ENCODE measurements around the gene PDLIM4. TPM values are rescaled to one million over a fixed set of nuclear protein-coding genes. Genes with fewer than 3 reads are reported as not detected.
A peak's percentile ranks its signal among the peaks of the same experiment; 100 is the strongest.

Gene PDLIM4, protein sequence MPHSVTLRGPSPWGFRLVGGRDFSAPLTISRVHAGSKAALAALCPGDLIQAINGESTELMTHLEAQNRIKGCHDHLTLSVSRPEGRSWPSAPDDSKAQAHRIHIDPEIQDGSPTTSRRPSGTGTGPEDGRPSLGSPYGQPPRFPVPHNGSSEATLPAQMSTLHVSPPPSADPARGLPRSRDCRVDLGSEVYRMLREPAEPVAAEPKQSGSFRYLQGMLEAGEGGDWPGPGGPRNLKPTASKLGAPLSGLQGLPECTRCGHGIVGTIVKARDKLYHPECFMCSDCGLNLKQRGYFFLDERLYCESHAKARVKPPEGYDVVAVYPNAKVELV
- 1.4 TPM in 1 of 2 replicates, not detected in the other for total RNA-seq (2014; rRNA removed; shearing (Covaris generic); ENCODE audit: low replicate concordance)

DNA sequence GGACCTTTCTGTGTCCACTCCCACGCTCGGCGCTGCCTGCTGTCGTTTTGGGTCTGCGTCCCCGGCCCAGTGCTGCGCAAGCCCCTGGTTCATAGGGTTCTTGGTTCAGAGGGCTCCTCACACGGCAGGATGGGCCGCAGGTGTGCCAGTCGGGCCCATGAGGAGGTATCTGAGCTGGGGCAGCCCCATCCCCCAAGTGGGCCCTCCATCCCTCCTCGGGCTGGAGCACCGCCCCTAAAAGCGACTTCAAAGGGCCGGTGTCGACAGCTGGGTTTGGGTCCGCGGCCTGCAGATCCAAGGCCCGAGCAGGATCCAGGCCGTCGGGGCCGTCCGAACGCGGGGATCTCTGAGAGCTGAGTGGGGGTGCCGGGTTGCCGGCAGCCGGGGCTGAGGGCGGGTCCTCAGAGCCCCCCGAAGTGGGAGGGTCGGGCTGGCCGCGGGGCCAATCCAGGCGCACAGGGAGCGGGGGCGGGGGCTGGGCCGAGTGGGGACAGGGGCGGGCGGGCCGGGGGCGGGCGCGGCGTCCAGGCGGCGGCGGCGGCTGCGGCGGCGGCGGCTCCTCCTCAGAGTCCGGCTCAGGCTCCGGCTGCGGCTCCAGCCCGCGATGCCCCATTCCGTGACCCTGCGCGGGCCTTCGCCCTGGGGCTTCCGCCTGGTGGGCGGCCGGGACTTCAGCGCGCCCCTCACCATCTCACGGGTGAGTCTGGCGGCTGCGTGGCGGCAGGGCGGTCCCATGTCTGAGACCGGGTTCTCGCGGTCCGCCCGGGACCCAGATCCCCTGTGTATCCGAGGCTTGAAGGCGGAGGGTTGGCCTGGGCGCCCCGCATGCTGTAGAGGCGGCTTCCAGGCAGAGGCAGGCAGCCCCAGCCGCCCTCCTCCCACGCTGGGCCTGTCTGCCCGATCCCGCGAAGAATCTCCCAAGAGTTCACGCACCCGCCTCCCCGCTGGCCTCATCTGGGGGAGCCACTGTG lies at the start of gene PDLIM4:
Gene PDLIM4, plus strand, starts transcription at position 566 of the 971 bp plus-strand sequence. Its CDS starts 39 bp downstream, at position 605.
- in situ Hi-C loops (cut with HindIII; ENCODE audit: low pct_unique_long_range_greater_than_20kb, low sequenced_read_pairs) = no loop called here

DNA sequence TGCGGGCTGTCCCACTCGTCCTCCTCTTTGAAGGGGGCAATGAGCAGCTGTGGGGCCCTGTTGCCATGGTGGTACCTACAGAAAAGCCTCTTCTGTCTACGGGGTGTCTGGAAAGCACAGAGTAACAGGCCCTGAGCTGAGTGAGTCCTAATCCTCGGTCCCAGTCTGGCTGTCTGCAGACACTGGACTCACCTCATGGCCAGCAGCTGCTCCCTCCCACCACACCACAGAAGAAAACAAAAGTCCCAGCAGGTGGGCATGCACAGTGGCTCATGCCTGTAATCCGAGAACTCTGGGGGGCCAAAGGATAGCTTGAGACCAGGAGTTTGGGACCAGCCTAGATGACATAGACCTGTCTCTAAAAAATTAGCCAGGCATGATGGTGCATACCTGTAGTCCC lies 49.7 kb upstream of the PDLIM4 start:
- DNase-seq (ENCODE audit: low read depth) = no peak
- in situ Hi-C loops (cut with HindIII; ENCODE audit: low pct_unique_long_range_greater_than_20kb, low sequenced_read_pairs) = no loop called here

More for the DNA sequence above, at the start of gene PDLIM4:
- no peak for DNase-seq (ENCODE audit: low read depth)

DNA sequence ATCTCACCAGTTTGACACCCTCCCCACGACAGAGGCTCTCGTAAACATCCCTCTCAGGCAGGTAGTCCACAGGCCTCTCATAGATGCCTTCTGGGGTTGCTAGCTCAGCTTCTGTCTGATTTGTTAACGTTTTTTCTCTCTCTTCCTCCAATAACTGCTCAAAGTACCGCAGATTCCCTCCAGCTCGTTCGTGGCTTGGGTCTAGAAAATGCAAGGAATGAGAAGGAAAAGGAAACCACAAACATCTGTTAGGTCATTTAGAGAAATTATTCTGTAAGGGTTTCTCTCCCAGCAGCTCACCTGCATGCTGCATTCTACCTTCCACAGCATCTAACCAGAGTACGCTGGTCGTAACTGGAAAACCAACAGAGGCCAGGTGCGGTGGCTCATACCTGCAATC lies 48.4 kb upstream of the PDLIM4 start:
- DNase-seq (ENCODE audit: low read depth) = no peak
- in situ Hi-C loops (cut with HindIII; ENCODE audit: low pct_unique_long_range_greater_than_20kb, low sequenced_read_pairs) = no loop called here

DNA sequence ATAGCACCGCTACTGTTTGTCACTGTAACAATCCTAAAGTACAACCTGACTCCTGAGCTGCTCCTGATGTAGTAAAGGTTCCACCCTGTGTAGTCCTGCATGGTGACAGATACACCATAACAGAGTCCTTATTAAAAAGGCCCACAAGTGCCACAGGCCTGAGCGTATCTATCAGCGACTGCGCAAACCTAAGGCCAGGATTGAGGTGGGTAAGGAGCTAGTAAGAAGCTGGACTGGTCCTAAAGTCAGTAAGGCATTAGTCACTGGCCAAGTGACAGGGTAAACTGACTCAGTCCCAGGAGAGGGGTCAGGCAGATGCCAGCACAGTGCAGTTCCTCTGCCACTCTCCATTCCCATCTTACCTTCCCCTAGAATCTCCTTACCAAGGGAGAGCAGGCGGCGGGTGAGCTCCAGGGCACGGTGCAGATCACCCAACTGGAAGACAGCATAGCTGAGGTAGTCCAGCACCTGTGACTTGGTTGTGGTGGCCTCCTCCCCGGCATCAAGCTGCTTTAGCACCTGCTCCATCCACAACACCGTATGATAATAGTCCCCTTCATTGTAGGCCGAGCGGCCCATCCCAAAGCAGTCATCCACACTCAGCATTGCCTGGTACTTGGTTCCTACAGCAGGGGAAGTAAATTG lies 47.5 kb upstream of the PDLIM4 start:
- in situ Hi-C loops (cut with HindIII; ENCODE audit: low pct_unique_long_range_greater_than_20kb, low sequenced_read_pairs) = no loop called here
- no peak for DNase-seq (ENCODE audit: low read depth)

DNA sequence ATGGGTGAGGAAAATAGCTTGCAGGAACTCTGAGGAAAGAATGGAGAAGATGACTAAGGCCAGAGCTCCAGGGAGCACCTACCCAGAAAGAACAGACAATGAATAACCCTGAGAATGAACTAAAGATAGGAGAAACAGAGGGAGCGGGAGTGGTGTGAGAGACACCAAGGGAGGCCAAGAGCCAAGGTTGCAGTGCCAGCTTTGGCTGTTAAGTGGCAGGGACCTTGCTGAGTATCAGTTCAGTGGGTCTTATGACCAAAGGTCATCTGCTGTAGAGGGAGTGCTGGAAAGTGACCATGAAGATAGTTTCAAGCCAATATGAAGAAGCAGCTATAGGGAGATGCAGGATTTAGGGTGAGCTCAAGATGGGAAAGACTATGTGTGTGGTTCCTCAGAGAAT lies 46.6 kb upstream of the PDLIM4 start:
- in situ Hi-C loops (cut with HindIII; ENCODE audit: low pct_unique_long_range_greater_than_20kb, low sequenced_read_pairs) = no loop called here
- DNase-seq (ENCODE audit: low read depth) = no peak

DNA sequence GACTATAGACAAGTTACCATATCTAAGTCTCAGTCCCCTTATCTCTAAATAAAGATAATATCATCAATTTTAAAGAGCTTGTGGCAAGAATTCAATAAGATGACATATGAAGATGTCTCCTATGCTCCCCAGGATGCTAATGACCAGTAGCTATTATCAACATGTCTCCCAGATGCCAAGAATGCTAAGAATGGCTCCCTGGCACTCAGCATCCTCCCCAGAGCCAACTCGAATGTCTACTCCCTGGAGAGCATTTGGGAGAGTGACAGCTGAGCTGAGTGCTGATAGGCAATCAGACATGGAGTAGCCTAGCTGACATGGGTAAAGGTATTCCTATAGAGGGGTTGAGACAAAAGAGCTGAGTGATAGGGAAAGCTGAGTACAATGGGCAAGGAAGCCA lies 45.7 kb upstream of the PDLIM4 start:
- in situ Hi-C loops (cut with HindIII; ENCODE audit: low pct_unique_long_range_greater_than_20kb, low sequenced_read_pairs) = no loop called here
- DNase-seq (ENCODE audit: low read depth) = no peak

DNA sequence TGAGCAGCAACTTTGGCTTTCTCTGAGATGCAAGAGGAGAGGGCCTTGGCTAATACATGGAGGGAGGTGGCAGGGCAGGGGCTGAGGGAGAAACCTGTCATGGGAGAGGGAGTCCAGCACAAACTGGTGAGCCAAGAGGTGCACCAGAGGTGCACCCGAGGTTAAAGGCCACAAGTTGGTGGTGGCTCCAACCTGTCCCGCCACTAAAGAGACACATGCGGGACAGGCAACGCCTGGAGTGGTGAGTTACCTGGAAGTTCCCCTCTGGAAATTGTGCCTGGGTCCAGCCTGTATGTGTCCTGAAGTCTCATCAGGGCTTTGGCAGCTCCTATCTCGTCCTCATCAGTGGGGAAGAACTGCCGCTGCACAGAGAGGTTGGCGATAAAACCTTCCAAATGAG lies 43.8 kb upstream of the PDLIM4 start:
- no peak for DNase-seq (ENCODE audit: low read depth)
- in situ Hi-C loops (cut with HindIII; ENCODE audit: low pct_unique_long_range_greater_than_20kb, low sequenced_read_pairs) = no loop called here

DNA sequence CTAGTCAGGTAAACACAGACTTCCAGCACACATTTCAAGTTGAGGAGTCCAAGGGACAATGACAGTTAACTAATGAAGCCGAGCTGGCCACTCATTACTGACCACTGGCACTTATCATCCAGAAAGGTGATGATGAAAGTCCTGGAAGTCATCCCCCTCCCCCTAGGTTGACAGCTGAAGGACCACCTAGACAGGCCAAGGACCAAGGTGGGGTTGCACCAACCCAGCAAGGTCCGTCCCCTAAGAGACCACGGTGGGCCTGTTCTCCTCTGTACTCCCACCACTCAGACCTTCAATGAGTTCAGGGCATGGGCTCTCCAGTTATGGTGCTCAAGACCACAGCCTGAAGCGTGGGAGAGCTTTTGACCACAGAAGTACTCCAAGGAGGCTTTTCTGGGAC lies 43.0 kb upstream of the PDLIM4 start:
- in situ Hi-C loops (cut with HindIII; ENCODE audit: low pct_unique_long_range_greater_than_20kb, low sequenced_read_pairs) = no loop called here
- no peak for DNase-seq (ENCODE audit: low read depth)

DNA sequence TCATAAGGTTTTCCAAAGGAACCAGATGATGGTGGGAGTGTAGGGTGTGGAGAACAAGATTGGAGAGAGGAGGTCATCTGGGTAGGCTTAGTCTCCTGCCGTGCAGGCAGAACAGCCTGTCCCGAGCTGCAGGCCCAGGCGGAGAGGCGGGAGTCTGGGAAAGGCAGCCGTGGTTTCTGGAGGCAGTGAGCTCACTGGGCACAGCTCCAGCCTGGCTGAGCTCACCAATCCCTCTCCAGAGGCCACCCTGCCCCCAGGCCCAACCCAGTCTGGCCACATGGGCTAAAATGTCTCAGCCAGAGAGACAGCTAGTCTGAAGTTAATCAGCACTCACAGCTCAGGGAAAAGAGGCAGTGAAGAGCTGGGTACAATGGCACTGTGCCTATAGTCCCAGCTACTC lies 42.2 kb upstream of the PDLIM4 start:
- peak; percentile 80 for DNase-seq (ENCODE audit: low read depth)
- in situ Hi-C loops (cut with HindIII; ENCODE audit: low pct_unique_long_range_greater_than_20kb, low sequenced_read_pairs) = no loop called here

DNA sequence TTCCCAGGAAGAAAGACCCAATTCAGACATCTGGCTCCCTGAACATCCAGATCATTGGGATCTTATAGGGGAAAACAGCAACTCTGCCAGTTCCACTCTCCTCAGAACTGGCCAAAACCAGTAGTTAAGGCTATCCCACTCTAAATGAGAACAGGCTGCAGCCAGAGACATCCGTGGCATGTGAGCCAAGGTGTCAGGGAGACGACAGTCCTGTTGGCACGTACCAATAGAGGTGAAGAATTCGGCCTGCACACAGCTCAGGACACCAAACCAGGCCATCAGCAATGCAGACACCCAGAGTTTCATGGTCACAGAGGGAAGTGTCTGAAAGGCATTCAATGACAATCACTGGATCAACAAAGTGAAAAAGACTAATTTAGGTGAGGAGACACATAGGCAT lies 39.2 kb upstream of the PDLIM4 start:
- DNase-seq (ENCODE audit: low read depth) = no peak
- in situ Hi-C loops (cut with HindIII; ENCODE audit: low pct_unique_long_range_greater_than_20kb, low sequenced_read_pairs) = no loop called here

DNA sequence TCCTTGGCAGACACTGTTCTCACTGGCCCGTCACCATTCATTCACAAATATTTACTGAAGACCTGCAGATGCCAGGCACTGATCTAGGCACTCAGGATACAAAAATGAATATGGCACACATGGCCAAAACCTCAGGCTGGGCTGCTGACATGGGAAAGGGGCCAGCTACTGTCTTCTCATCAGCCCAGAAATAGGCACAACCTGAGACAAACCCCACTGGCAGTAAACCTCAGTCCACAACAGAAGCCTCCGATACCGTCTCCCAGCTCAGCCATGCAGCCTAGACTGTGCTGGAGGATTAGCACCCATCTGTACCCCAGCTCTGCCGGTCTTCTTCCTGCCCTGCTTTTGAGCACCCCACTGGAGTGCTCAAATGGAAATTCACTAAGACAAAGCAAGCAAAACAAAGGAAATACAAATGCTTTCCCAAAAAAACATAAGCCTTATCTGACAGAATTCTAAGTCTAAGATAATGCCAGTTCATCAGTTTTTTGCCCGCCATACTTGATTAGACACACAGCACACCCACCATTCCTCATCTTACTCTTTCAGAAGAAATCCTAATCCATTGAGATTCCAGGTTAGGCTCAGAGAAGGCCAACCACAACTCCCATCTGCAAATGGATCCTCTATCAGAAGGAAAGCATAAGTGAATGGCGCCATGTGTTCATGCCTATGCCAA lies 38.1 kb upstream of the PDLIM4 start:
- in situ Hi-C loops (cut with HindIII; ENCODE audit: low pct_unique_long_range_greater_than_20kb, low sequenced_read_pairs) = no loop called here
- DNase-seq (ENCODE audit: low read depth) = no peak

DNA sequence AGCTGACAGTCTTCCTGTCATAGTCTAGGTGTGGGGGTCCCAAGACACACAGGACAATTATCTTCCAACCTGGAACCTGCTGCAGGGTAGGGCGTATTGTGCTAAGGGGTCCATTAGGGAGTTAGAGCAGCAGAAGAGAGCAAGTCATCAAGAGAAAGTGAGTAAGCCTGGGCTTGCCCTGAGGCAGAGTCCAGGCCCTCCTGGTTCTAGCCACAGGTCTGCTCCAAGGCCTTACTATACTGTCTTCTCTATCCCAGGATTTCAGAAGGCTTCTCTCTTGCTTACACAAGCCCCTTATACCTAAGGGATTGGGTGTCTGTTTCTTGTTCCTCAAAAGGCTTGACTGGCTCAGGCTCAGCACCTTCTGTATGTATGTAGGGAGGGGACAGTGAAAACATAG lies 37.5 kb upstream of the PDLIM4 start:
- DNase-seq (ENCODE audit: low read depth) = no peak
- in situ Hi-C loops (cut with HindIII; ENCODE audit: low pct_unique_long_range_greater_than_20kb, low sequenced_read_pairs) = no loop called here

DNA sequence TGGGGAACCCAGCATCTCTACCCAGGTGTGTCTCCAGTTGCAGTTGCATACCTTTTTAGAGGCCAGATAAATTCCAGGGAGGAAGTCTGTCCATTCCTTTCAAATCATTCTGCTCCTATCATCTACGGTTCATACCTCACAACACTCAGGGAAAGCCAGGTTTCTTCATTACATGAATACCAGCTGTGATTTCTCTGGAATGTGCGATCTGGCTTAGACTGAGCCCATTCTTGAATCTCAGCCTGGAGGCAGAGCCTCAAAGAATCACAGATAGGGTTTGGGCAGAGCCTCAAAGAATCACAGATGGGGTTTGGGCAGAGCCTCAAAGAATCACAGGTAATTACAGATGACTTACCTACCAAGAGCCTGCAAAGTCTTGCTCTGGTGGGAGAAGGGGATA lies 37.0 kb upstream of the PDLIM4 start:
- DNase-seq (ENCODE audit: low read depth) = no peak
- in situ Hi-C loops (cut with HindIII; ENCODE audit: low pct_unique_long_range_greater_than_20kb, low sequenced_read_pairs) = no loop called here

DNA sequence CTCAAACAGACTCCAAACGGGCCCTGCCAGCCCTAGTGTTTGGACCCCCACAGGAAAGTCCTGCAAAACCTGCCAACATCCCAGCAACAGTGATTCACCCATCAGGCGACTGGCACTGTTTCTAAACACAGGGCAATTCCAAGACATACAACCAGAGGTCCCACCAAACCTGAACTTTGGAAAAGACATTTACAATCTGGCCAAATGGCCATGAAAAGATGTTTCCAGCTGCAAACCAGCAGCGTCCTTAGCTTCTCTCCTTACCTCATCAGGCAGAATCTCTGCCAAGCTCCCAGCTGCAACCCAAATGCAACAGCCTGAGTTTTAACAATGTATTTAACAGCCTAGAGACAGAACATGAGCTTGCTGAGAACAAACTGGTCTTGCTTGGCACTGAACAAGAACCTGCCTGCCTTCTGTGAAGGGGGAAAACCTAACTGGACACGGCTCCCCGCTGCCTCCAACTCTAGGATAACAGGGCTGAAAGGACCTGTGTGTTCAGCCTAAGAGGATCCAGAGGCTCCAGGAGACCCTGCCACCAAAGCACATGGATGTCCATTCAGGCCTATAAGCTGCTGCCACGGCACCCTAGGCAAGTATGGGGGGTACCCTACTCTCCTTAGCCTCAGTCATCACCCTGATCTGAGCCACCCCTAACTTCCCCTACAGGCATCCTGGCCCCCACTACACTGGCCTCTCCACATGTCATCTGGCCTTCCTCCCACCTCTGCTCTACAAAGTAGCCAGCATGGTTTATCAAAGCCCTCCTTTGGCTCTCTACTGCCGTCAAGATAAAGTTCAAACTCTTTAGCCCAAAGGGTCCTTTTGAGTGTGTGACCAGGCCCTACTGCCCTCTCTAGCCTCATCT lies 35.5 kb upstream of the PDLIM4 start:
- DNase-seq (ENCODE audit: low read depth) = no peak

DNA sequence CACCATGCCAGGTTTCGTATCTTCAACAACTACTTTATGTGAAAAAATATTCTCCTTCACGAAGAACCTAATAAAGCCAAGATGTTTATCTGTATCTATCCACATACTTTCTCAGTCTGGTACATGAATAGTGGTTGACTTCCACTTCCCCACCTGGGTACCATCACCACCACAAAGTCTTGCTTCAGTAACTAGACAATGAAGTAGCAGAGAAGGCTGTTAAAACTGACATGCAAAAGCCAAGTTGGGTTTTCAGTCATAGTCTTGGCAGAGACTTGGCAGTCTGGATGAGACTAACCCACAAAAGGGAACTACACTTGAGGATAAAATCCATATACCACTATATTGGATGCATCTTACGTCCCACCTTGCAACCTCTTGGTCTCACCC lies 34.9 kb upstream of the PDLIM4 start:
- no peak for DNase-seq (ENCODE audit: low read depth)
- in situ Hi-C loops (cut with HindIII; ENCODE audit: low pct_unique_long_range_greater_than_20kb, low sequenced_read_pairs) = no loop called here

More for the DNA sequence above, 35.5 kb upstream of the PDLIM4 start:
- in situ Hi-C loops (cut with HindIII; ENCODE audit: low pct_unique_long_range_greater_than_20kb, low sequenced_read_pairs) = no loop called here

DNA sequence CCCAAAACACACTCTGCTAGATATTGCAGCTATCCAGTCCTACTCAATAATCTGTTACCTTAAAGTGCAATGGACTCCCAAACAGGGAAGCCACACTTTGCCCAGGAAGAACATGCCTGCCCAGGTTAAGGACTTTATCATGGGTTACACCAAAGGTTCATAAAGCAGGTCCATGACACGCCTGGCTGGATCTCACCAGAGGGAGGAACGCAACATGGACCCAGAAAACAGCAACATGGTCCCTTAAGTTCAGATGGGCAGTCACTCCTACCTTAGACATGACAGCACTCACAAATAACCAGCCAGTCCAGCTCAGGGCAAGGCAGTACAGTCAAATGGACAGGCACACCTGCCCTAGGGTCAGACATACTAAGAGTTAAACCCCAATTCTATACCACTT lies 33.6 kb upstream of the PDLIM4 start:
- in situ Hi-C loops (cut with HindIII; ENCODE audit: low pct_unique_long_range_greater_than_20kb, low sequenced_read_pairs) = no loop called here
- DNase-seq (ENCODE audit: low read depth) = no peak

DNA sequence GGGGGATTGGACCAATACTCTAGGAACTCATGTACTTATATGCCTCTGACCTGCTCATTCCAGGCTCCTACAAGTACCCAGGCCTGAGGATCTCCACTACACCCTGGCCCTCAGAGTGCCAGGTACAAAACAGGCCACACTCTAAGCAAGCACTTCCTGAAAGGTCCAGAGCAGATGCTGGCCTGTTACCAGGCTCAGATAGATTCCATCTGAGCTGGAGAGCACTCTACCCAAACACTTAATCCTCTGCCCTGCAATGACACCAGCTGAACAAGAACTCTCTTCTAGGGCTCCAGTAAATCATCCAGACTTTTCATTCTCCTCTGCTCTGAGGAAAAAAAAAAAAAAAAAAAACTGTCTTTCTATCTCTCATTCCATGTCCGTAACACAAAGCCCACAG lies 32.8 kb upstream of the PDLIM4 start:
- in situ Hi-C loops (cut with HindIII; ENCODE audit: low pct_unique_long_range_greater_than_20kb, low sequenced_read_pairs) = no loop called here
- no peak for DNase-seq (ENCODE audit: low read depth)
